HG02973 (cell line): ENCODE results near the gene CACNA2D2.

Source experiments
- ATAC-seq: cut with Tn5 transposase; IDR thresholded peaks from one replicate; pipeline ENCODE4 v1.9.1; 2021; ENCODE audit warnings: moderate library complexity; ENCODE audit not compliant: unreplicated experiment

Gene CACNA2D2

DNA sequence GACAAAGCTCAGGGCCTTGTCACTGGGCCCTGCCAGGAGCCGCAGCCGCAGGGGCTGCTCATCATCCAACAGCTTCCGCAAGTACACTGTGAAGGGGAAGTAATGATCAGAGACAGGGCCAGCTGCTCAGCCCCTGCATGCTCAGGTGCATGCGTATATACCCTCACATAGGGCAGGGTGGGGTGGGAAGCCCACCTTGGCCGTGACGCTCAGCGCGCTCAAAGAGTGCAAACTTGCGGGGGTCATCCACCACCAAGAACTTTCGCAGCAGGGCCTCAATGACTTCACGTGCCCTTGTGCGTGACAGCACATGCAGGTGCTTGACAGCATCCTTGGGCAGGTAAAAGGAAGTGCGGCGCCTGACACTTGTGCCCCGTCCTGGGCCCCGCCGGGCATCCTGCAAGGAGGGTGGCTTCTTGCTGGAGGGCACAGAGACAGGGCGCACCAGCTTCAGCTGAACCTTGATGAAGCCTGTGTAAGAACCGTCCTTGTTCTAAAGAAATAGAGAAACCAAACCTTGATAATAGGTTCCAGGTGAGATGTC, 172.0 kb downstream of the CACNA2D2 start:
- ATAC-seq: no peak

DNA sequence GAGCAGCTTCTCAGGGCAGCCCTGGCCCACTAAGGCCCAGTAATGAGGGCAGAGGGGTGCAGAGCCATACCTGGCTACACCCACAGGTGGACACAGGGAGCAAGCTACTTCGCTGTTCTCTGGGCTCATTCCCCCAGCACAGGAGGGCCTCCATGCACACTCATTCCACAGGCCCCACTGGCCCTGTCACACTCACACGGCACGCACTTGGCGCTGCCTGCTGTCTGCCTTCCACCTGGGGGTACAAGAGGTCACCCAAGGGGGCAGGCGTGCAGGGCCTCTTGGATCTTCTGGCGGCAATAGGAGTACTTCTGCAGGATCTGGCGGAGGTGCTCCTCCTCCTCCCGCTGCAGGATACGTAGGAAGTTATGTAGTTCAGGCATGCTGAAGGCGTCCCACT, 173.1 kb downstream of the CACNA2D2 start:
- no peak for ATAC-seq

DNA sequence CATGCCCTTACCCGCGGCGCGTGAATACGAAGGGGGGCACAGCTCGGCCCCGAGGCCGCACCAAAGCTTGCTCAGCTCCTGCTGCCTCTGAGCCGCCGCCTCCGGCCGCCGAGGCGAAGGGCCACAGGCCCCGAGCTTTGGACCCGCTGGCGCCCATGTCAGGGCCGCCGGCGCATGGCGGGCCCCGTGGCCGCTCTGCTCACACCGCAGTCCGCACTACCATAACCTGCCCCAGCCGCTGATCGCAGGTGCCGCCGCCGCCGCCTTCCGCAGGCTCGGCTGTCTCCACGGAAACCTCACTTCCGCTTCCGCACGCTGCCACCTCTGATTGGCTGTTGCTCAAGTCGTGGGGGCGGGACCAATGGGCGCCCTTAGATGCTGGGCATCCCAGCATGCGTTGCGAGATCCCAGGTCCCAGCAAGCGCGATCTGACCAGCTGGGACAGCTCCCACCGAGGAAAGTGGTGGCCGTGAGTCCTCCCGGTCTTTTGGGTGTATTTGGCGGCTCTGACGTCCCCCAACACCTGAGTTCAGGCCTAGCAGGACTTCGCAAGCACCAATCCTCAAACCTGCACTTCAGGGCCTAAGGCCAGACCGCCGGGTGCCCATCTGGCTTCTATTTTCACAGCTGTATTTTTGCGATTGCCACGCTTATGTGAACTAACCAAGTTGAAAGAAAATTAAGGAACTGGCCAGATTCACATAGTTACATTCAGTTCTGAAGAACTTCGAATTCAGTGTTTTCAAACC, 175.3 kb downstream of the CACNA2D2 start, which contains the start of gene TUSC2:
Gene TUSC2, minus strand, starts transcription at position 281 of the 749 bp plus-strand sequence. Its CDS starts 124 bp downstream, at position 157.
- peak; percentile 75 for ATAC-seq

DNA sequence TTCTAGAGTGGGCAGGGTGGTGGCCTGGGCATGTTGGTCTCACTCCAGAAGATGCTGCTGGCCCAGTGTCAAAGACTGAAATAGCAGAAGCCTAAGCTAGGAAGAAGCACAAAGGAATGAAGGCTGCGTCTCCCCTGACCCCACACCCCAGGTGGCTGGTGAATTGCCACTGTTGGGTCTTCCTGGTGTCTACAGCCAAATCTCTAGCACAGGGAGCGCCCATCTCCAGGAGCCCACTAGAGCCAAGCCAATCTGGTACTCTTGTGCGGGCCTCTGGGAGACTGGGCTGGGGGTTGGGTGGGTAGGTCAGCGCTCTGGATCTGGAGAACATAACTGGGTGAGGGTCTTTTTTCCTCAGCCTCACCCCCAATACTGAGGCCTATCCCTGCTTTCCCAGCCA, 176.3 kb downstream of the CACNA2D2 start:
- no peak for ATAC-seq

DNA sequence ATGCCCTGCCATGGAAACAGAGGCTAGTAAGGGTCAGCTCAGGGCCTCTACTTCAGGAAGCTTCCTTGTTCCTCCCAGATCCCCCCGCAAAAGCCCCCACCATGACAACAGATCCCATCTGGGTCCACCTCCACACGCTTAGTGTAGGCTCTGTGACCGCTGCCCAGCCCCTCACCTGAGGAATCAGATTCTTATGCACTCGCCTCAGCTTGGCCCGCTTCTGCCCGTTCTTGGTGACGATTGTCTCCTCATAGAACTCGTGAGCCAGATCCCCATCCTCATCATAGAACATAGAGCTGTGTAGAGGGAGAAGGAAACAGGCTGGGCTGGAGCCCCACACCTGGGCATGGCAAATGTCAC, 177.3 kb downstream of the CACNA2D2 start:
- no peak for ATAC-seq

DNA sequence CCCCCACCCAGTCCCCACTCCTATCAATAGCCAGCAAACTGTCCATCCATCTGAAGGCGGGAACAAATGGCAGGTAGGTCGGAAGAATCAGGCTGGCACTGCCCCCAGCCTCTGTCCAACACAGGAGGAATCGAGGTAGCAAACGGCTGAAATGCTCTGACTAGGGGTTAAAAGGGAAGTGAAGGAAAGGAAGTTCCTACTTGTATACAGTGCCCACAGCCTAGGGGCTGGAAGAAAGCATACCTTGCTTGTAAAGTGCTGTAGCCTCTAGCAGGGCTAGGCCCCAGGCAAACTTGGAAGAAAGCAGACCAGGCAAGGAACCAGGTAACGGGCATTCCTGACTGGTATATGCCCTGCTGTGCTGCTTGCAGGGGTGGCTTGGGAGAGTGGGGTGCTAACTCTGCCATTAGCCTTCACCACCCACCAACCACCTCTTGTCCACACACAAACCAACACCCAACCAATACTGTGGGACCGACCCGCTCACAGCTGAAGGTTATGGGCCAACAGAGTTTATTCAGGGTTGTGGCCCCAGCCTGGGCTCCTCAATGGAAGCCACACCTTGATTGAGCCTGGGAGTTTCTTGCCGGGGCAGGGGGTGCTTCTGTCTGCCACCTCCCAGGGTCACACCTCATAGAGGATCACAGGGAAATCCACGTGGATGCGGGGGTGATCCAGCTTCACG, 177.8 kb downstream of the CACNA2D2 start:
- no peak for ATAC-seq

DNA sequence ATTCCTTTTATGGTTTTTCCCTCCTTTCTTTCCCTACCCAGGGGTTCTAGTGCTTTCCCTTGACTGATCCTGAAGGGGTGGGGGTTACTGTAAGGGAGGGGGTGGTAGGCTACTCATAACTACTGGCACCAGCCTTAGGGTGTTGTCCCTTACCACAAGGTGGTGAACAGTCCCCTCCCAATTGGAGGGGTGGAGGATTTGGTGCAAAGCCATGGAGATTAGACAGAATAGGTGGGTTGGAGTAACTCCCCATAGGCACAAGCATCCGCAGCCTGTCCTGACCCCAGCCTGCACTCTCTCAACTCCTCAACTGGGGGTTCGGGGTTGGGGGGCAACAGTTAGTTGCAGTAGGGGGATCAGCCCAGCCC, 178.3 kb downstream of the CACNA2D2 start:
- no peak for ATAC-seq

DNA sequence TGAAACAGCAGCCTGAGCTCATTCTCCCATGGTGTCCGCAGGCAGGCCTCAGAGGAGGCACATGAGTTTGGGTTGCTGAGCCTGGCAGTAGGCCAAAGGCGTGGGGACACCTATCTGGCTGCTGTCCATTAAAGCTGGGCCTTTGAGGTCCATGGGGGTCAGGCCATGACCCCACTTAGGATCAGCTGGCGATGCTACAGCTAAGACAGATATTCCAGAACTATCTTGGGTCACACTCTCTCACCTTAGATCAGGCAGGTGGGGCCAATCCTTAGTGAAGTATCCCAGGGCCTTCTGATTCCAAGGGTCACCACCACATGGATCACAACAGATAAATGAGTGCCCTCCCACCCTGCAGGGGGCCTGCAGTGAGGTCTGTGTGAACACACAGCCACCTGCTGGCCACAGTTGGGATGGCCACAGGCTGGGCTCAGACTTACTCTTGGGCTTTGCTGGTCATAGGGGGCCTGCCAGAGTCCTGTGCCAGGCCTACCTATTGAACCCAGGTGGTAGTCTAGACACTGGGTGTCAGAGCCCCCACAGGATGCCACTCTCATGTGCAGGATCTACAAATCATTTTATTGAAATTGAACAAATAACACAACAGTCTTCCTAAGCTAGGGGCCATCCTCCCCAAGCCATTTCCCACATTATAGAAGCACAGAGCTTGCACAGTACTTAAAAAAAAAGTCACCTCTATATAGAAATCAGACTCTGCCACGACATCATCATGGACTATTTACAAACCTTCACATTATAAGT, 178.9 kb downstream of the CACNA2D2 start:
- no peak for ATAC-seq

DNA sequence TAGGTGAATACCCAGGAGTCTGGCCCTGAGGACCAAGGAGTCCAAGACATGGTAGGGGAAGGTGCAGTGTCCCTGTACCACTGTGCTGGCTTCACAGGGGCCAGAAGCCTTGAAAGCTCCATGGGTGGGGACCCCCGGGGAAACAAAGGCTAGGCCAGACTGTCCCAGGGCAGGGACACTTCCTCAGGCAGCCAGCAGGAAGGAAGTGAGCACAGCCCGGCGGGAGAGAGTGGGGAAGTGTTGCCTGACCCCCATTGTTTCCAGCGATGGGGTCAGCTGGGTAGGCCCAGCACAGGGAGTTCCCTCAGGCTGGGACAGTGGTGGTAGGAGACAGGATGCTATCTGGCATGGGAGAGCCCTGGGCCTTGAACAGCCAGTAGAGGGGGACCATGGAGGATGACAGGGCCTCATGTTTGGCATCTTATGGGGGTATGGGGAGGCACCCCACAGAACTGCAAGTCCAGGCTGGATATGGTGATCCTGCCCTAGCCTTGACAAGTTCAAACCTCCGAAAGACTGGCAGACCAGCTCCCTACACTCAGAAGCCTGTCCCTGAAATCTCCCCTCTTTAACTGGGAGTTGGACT, 179.7 kb downstream of the CACNA2D2 start:
- no peak for ATAC-seq

DNA sequence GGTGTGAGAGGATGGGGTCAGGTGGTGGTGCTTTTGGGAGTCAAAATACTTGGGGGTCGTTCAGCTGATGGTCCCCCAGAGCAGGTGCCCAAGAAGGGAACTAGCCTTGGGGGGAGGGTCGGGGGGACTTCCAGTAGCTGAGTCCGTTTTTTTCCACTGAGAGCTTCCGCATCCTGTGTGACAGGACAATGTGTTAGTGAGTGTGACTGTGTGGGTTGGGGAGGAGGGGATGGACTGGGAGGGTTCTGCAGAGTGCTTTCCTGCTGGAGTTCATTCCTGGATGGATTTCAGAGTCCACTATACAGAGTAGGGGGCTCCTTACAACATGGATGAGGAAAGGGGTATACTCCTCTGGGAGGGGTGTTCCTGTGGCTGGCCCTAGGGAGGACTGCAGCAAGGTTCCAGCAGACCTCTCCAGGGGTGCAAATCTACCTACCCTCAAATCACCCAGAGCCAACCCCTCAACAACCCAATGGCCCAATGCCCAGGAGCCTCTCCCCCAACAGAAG, 180.3 kb downstream of the CACNA2D2 start:
- ATAC-seq: no peak

DNA sequence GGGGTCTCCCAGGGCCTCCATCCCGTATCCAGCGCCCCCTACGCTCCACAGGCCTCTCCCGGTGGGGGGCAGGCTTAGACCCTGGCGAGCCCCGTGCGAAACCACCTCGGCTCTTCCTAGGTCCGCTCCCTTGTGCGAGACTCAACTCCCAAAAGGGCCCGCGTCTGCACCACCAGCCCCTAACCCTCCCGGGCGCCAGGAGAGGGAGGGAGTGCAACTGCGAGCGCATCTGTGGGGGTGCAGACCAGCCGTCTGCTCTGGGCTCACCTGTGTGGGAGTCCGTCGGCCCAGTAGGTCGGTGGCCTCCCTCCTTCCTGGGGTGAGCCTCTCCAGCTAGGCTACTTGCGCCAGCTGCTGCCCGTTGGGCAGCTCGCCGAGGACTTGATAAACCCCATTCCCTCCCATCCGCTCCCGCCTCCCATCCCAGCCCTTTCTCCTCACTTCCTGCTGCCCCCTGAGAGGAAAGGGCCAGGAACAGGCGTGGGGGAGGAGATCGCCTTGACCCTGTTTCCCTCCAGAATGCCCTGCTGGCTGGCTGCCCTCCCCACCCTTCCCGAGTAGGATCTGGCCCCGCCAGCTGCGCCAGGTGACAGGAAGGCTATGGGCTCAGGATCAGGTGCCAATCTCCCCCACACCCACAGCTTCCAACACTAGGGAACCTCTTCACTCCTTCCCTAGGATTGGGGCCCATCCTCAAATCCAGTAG, 180.9 kb downstream of the CACNA2D2 start, which contains the start of gene HYAL2:
Gene HYAL2, minus strand, starts transcription at position 360 of the 706 bp plus-strand sequence. CDS start 2,256 bp downstream, outside the sequence.
- no peak for ATAC-seq

DNA sequence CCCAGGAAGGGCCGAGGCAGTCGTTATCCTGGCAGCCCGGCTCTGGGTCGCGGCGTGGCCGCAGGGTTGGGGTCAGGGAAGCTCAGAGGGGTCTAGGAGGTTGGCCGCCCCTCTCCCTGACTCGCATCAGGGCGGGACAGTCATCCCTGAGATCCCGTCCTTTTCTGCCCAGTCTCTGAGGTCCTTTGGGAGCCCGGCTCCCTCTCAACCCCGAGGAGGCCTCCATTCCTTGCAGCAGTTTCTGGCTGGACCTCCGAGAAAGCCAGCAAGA, 181.4 kb downstream of the CACNA2D2 start:
- no peak for ATAC-seq

DNA sequence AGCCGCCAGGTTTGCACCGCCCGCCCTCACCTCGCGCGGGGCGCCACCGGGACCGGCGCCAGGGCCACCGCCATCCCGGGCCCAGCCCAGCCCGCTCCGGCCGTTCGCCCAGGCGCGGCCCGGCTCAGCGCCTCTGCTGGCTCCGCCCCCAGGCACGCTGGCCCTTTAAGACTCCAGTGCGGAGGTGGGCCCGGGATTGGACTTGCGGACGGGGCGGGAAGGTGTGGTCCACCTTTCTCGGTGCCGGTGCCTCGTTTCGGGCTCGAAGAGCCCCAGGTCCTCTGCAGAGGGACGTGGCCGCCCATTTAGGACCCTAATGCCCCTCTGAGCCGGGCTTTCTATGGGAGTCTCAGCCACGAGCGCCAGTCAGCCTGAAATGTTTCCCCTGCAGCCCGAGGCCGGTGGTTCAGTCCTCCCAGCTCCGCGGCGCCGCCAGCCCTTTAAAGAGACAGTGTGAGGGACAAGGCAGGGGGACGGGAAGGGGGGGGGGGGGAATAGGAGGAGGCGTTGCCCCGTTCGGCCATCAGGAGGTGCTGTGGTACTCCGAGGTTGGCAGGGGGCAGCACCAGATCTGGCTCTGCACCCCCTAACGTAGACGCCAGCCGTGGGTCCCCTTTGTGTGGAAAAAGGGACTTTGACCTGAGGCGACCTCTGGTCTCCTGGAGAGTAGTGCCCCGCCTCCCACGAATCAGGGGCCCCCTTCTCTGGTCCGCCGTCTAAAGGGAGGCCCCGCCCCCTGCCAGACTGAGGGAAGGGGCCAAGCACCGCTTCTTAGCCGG, 181.9 kb downstream of the CACNA2D2 start:
- ATAC-seq: peak; percentile 72

DNA sequence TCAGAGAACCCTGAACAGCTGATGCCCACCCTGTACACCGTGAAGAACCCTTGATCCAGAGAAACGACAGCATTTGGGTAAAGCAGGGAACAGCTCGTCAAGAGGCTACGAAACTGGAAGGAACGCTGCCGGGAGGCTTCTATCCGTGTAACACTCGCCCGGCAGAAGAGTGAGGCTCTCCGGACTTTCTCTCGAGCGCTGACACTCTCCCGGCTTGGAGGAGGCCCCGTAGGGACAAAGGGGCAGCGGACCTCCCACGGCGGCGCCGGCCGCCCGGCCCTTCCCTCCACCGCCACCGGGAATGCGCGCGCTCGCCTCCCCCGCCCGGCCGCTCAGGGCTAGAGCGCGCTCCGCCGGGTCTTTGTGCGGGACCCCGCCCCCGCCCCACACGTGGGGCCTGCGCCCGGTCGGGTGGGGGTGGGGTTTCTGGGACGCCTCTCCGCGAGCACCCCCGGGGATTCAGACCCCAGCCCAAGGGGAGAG, 182.5 kb downstream of the CACNA2D2 start:
- peak; percentile 36 for ATAC-seq

DNA sequence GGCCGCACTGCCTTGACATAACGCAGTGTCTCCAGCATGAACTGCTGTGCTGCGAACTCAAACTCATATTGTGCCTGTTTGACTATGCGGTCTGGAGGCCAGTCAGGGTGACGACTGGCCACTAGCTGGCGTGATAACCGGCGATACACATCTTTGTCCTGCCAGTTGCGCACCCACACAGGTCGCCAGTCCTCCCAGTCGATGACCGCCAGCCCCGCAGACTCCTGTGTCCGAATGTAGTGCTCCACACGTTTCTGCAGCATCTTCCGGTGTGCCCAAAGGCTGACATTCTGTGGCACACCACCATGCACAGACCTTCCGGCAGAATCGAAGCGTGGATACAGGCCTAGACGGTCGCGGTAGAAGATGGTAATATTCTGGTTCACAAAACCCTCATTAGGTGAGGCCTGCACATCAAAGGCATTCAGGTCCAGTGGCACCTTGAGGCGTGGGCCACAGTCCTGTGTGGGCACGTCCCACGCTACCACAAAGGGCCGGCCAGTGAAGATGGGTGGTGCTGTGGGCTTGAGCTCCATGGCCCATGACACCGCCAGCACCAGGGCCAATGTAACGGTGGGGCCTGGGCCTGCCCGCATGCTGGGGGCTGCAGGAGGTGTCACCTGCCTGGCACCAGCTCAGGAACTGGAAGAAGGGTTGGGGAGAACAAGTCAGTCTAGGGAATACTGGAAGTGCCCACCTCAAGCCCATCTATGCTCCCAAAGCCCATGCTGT, 183.4 kb downstream of the CACNA2D2 start:
- no peak for ATAC-seq

DNA sequence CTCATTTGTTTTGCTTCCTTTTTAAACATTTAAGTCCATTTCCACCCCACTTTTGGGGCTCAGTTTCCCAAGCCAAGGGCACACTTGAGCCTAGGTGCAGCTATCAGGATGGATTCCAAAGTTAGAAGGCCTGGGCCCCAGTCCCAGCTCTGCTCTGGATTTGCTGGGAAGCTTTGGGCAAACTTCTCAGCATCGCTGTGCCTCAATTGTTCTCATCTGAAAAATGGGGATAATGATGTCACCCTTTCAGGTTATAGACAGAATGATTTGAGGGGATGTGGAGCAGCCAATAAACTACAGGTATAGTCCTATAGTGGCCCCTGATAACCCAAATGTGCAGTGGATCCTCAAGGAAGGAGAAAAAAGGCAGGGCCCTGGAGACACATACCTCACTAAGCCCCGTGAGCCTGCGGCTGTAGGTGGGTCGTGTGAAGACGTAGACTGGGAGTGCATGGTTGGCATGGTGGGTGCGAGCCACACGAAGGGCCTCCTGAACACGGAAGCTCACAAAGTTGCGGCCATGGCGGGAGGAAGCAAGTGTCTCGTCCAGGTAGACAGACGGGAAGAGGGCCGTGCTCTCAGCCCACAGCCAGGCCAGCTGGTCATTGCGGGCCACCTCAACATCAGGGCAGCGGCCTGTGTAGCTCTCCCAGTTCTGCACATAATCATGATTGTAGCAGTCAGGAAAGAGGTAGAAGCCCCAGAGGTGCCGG, 184.1 kb downstream of the CACNA2D2 start:
- no peak for ATAC-seq

DNA sequence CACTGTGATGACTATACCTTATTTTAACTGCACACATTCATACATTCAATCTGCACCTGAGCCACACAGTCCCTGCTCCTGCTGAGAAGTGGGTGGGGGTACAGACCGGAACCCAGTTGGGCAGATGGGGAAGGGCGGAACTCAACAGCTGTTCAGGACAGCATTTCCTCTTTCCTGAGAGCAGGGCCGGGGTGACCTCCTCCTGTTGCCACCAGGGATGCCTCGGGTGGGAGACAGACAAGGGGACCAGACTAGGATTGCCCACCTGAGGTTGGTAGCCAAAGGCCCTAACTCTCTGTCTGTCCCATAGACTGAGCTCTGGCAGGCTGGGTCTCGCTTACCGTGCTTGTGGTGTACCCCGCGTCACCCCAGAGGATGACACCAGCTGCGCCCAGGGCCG, 184.8 kb downstream of the CACNA2D2 start:
- no peak for ATAC-seq

DNA sequence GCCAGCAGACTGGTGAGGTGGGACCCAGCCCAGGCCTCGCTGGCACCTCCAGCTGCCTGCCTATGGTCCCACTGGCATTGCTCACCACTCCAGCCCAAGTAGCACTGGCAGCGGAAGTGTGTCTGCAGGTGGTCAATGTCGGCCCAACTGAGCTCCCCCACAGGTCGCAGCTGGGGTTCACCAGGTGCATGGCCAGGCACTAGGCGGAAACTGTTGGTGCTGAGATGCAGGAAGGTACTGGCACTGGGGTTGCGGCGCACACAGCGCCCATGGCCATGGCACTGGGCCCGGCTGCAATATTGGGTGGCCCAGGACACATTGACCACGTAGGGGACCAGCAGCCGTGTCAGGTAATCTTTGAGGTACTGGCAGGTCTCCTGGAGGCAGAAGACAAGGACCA, 185.3 kb downstream of the CACNA2D2 start:
- ATAC-seq: no peak
